ENCODE results near the gene VWA5A.
A peak's percentile ranks its signal among the peaks of the same experiment; 100 is the strongest.

VWA5A gene, protein sequence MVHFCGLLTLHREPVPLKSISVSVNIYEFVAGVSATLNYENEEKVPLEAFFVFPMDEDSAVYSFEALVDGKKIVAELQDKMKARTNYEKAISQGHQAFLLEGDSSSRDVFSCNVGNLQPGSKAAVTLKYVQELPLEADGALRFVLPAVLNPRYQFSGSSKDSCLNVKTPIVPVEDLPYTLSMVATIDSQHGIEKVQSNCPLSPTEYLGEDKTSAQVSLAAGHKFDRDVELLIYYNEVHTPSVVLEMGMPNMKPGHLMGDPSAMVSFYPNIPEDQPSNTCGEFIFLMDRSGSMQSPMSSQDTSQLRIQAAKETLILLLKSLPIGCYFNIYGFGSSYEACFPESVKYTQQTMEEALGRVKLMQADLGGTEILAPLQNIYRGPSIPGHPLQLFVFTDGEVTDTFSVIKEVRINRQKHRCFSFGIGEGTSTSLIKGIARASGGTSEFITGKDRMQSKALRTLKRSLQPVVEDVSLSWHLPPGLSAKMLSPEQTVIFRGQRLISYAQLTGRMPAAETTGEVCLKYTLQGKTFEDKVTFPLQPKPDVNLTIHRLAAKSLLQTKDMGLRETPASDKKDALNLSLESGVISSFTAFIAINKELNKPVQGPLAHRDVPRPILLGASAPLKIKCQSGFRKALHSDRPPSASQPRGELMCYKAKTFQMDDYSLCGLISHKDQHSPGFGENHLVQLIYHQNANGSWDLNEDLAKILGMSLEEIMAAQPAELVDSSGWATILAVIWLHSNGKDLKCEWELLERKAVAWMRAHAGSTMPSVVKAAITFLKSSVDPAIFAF

DNA sequence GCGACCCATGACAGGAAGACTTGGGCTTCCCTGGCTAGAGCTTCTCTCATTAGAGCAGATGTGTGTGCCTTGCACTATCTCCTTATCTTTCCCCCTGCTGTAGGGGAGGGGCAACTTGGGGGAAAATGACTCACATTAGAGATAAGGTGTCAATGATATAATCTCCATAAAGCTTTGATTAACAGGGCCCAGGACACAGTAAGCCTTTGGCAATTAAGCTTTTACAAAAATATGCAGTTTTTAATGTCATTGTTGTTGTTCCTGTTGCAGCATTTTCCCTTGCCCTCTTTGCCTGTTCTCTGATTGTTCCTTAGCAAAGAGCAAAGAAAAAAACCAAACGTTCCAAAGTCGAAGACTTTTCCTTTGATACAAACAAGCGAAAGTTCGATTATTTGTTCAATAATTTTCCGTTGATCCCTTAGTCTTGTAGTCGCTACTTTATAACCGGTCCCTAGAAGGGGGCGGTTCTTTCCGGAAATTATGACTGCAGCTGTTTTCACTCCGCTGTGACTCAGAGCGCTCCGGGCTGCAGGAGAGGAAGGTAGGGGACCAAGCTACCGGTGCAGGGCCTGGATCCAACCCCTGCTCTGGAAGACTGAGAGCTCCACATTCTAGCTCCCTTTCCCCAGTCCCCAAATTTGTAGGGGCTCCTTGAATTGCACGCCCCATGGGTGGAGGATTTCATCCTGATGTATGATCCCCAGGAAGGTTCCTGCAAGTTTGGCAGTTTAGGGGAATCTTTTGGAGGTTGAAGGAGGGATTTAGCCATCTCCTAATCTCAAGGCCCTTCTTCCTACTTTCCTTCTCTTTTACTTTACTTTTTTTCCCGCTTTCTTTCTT, at the start of gene VWA5A:
VWA5A (plus strand) TSS at position 509 of the 840 bp plus-strand sequence. CDS start 2,062 bp downstream, outside the sequence.
- DNase-seq, result peak; percentile 89

DNA sequence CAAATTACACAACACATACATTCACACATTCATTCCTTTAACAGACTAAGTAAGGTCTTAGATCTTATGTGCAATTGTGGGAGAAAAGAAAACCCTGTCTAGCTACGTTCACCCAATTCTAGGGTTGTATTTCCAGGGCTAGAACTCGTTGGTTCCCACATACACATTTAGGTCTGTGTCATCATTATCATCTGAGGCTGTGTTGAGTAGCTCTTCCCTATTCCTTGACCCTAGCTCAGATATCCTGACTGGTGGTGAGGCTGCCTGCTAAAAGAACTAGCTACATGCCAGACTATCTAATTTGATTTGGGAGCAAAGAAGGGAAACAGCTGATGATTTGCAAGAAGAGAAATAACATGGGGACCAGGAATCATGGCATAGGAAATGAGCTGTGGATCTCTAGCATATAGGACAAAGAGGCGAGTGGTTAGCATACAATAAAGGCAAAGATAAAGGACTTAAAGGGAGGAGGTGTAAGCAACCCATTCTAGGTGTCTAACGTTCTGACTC, 46.6 kb upstream of the VWA5A start:
- DNase-seq, result no peak

DNA sequence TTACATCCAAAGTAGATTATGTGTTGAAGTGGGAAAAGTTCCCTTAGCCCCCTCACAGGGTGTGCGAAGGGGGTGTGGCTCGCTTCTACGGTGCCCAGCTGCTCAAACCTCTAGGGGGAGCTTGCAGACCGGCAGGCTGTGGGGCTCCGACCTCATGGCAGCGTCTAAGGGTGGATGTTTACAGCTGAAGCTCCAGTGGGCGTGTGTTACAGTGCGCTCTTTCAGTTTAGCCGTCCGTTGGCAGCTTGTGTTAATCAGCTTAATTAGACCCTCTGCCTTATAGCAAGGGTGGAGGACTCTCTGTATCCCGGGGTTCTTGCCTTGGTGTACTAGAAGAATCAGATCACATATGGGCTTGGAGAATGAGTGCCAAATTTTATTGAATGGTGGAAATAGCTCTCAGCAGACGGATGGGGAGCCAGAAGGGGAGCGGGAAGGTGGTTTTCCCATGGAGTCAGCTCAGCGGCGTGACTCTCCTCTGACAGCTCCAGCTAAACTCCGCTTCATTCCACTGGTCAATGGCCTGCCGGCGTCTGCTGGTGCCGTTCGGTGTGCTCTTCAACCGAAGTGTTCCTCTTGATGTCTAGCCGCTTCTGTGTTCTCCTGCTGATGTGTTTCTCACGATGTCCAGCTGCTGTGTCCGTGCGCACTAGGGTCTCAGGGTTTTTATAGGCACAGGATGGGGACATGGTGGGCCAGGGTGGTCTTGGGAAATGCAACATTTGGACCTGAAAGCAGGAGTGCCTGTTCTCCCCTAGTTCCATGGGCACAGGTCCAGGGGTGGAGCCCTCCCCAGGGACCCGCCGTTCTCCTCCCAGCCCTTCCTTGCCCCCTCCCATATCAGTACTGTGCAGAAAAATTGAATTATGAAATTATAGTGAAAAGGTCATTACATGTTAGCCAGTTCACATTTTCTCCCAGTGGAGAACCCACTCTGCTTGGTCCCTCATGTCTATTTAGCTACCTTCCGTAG, 45.5 kb upstream of the VWA5A start:
- peak; percentile 70 for DNase-seq

DNA sequence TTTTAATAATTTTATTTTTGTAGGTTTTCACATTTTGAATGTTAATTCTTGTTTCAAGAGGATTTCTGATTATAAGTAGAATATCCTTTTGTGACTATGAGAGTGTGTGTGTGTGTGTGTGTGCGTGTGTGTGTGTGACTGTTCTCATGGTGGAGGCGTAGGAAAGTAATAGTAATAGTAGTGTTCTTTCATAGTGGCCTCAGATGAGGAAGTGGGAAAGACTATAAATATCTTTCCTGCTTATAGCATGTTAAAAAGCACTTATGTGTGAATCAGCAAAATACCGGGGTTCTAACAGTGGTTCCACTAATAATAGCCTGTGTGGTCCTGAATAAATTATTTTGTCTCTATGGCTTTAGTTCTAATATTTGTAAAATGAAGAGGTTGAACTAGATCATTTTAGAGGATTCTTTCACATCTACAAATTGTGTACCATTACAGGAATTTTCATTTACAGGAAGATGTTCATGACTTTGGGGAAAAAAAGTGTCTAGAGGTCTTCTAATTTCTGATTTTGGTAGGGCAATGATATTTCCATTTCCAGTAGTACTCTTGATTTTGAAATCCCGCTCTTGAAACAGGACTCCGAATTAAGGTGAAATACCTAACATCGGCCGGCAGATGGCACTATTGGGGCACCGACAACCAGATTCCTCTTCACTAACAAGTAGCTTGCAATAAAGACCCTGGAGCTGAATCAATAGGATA, 44.2 kb upstream of the VWA5A start:
- DNase-seq, result peak; percentile 85

DNA sequence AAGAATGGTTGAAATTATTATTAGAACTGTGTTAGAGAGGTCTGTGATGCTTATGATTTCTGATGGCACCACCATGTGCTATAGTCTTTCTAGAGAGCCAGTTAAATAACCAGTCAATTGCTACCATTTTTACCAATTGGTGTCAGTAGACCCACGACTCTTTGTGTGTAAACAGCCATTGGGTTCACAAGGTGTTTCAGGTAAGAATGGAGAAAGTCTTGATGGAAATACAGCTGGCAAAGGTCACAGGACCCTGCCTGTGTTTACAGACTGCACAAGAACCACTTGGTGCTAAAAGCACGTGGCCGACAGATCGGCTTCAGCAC, 43.7 kb upstream of the VWA5A start:
- DNase-seq, result no peak

DNA sequence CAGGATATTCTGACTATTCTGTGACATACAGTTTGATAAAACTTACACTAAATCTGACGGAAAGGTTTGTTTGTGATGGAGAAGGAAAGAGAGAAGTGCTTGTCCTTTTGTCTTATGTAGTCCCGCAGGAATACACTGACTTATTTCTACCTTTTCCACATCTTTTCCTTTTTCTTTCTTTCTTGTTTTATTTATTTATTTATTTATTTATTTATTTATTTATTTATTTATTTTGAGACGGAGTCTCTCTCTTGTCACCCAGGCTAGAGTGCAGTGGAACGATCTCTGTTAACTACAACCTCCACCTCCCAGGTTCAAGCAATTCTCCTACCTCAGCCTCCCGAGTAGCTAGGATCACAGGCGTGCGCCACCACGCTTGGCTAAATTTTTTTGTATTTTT, 43.1 kb upstream of the VWA5A start:
- DNase-seq, result no peak

DNA sequence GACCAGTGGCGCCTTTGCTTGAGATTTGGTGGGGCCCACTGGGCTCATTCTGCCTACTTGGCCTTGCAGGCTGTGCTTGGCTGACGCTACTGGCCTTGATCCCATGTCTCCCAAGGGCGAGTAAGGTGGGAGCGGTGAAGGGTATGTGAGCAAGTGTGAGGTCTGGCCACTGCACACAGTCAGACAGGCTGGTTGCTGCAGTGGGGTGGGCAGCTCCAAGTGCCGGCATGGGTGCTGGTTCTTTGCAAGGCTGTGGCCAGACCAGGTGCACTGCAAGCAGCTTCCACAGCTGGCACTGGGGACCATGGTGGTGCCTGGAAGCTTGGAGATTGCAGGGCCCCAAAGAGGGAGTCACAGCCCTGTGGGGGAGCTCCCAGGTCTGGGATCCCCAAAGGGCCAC, 40.7 kb upstream of the VWA5A start:
- no peak for DNase-seq

DNA sequence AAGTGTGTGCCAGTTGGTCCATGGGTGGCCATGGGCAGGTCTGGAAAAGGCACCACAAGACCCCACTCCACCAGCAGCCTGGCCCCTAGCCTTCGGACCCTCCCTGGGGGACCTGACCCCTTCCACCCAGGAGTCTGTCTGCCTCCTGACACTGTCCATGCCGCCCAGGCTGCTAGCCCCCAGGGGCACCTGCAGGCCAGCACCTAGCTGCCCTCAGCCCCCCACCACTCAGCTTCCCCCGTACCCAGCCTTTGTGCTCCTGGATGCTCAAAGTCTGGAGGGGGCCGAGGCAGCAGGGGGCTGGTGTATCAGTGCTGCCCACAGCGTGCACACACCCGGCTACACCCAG, 39.8 kb upstream of the VWA5A start:
- no peak for DNase-seq

DNA sequence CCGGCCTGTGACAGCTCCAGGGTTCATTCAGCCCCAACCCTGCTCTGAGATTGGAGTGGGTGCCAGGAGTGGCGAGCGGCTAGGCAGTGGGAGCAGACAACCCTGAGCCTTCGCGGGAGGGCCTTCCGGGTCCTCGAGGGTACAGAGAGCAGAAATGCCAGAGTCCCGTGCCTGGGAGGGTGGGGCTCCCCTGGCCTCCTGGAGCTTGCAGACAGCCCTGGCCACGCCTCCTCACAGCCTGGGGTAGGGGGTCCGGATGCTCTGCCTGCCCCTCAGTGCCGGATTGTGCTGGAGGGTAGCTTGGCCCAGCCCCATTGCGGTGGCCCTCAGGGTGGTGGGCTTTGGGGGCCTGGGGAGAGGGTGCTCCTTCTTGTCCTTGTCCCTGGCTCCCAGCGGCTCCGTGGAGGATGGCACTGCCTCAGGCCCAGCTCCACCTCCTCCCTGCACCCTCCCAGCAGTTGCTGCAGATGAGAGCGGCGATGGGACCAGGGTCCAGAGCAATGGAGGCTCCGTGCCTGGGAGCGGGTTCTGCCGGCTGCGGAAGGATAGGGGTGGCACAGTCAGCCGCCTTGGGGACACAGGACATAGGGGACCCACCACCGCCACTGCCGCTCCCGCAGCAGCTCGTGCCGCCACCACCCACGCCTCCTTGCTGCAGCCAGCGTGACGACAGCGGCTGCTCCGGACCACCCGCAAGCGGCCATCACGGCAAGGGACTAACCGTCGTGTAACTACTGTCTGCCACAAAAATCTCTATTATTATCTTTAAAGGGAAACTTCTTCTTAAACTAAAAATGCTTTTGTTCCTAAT, 39.2 kb upstream of the VWA5A start:
- peak; percentile 43 for DNase-seq

DNA sequence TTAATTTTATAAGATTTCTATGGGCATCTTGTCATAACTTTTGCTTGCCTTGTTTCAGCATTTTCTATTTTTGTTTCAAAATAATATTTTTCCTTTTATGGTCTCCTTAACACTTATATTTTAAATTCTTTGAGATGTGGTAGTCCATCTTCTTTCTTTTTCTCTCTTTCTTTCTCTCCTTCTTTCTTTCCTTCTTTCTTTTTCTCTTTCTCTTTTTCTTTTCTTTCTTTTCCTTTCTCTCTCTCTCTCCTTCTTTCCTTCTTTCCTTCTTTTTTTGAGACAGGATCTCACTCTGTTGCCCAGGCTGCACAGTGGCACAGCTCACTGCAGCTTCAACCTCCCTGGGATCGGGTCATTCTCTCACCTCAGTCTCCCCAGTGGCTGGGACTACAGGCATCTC, 38.0 kb upstream of the VWA5A start:
- no peak for DNase-seq

DNA sequence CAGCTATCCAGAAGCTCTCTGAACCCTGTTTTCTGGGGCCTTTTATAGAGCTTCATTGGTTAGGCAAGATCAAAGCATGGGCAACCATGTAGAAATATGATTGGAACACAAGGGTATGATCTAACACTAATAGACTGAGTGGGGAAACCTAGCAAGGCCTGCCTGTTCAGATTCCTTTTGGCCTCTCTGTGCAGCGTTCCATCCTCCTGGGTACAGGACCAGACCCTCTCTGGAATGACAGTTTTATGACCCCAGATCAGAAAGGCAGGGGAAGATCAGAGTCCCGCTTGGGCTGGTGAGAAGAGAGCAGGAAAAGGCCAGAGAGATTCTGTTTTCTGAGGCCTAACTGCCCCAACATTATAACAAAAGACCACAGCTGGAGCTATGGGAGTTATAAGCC, 36.7 kb upstream of the VWA5A start:
- DNase-seq, result no peak

DNA sequence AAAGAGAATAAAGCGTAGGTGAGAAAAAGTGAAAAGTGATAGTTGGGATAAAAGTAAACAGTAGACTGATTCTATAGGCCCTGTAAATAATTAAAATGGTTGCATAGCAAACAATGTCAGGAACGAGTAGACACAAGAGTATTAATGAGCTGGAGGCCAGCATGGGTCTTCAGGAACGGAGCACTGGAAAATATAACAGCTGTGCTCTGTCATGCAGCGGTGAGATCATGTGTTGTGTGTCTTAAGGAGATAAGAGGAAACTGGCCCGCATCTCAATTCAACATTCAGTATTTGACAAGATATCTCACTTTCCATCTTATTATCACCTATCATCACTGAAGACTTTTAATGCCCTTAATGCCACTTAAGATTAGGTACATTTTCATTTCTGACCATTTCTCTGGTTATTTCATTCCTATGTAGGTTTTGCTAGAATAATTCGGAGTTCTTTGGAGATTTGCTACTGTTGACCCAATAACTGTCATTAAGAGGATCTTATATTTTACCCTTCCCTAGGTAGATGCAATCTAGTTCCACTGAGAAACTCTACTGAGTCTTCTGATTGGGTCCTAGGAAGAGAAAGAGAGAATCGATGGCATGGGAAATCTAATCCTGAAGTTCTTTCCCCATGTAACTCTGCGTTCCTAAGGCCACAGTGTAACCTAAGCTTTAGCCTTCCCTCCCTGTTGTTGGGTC, 35.5 kb upstream of the VWA5A start:
- no peak for DNase-seq

DNA sequence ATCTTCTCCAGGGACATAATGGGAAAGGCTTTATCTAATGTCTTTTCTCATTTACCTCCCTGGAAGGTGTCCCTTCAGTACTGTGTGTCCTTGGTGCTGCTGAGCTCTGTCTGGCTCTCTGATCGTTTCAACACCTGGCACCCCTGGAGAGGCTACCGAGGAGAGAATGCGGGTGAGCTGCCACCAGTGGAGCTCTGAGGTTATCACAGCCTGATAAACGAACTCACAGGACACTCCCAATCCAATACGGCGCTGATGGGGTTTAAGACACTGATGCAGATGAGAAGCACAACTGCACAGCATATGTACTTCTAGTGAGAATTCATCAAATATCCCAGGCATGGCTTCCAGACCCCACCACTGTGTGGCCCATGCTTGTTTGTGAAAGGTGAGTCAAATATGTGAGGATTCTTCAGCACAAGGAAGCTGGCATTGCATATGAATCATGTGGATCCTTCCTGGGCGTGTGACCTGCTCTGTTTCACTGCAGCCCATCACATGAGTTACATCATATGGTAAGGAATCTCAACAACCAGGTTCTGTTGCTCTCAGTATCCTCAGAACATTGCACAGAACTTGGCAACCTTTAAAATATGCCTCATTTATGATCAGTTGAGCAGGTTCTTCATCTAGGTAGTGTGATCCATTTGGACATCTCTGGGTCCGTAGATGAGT, 34.8 kb upstream of the VWA5A start:
- DNase-seq, result no peak

DNA sequence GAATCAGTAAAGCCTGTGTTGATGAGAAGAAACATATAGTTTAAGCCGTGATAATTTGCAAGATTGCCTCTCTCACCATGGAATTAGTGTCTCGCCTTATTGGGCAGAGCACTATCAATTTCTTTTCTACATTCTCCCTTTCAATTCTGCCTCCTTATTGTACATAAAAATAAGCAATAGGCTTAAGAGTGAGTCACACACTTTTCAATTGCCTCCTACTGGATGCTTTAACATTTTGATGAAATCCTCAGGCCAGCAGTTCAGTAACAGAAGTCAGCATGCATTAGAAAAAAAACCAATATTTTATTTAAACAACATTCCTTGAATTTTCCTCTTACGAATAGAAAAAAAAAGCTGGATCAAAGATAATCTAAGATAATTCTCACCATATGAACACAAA, 33.8 kb upstream of the VWA5A start:
- no peak for DNase-seq

DNA sequence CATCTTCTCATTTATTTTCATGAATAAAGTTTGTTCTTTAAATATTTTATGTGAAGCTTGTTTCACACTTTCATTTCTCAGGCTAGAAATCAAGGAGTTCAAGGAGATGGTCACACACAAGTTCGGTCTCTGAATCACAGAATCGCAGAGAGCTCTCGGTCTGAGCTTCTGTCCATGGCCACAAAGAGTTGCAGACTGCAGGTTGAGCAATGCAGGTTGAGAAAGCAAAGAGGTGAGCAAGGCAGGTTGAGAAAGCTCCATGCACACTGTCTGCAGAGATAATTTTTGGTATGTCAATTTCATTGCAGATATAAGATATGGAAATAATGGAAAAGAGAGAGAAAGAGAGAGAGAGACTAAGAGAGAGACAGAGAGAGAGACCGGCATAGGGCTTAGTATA, 32.9 kb upstream of the VWA5A start:
- no peak for DNase-seq

DNA sequence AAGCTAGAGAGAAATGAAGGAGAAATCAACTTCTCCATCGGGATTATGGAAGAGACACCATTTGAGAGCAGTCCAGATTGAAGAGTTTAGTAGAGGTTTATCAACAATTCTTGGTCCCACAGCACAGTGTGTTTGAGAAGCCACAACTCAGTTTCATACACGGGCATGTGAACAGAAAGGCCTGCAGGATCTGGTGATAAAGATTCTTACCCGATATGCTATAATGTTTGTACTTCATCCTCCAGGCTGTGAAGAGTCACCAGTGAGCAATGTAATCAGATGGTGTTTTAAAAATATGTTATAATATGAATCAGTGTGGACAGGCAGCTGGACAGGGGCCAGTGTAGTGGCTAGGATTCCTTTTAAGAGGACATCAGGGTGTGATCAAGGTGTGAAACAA, 29.7 kb upstream of the VWA5A start:
- DNase-seq, result no peak

DNA sequence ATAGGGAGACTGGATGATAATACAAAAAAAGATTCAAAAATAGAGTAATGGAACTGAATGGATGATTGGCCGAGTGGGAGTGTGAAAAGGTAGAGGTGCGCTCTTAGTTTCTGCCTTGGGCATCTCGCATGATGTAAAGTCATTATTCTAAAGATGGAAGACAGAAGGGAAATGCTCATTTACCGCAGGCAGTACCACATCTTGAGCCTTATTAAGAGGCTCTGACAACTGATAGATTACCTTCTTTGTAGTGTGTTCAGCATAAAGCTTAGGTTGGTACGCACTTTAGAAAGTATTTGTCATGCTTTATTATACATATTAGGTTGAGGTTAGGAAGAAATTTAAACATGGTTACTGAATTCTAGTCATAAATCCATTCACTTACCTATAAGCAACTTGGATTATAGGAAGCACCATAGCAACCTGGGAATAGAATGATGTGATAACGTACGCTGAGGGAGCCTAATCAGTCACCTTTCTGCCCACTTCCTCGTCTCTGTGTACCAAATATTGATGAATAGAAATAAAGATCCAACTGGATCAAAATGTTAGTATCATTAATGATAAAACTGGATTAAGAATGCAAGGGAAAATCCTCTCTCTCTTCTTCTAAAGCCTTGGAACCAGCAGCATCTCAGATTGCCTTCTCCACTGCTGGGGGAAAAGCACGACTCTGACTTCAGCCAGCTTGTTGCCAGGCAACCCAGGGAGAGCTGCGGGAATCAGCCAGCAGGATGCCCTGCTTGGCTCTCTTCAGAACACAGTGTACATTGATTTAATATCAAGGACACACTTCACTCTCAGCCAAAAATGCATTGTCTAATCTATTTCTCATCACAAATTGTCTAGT, 29.0 kb upstream of the VWA5A start:
- DNase-seq, result no peak

DNA sequence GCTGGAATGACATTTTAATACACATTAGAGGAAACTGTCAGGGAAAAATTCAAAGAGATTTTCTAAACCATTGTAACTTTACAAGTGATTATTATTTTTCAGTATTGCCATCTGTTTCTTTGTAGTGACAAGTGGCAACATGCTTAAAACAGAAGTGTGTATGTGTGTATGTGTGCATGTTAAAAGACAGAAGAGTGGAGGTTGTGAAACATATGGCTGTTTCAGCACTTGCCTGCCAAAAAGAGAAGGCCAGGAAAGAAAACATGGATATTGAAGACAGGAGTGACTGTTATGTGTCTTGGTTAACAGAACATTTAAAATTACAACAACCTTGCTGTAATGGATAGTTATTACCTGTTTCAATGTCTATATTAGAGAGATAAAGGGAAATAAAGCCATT, 24.3 kb upstream of the VWA5A start:
- no peak for DNase-seq

Measured in femur (tissue), 1 donor.